Measurements from ENCODE around the gene TP53BP2. TPM values are rescaled to one million over a fixed set of nuclear protein-coding genes. Genes with fewer than 3 reads are reported as not detected.
"Not testable (repeated sequence)": the region's sequence is repeated elsewhere in the genome, so short reads cannot be mapped to it uniquely, and the experiment has no call there.

Gene TP53BP2
- 32.9 and 40.4 TPM in 2 replicates for total RNA-seq (2014; rRNA removed; shearing (Covaris generic))

GRCh38 chr1:223845810-223846682 is at the start of gene TP53BP2:
TSS of gene TP53BP2 (minus strand) at chr1:223845947. CDS start at chr1:223845680, 267 bp downstream.
- Histone ChIP-seq H3K27me3 (replicated peaks) (no peaks in the 10 kb centered on the region), H3K27ac (peak within 1 kb of the TSS; percentile 99), H3K9me3 (replicated peaks) (no peaks in the 10 kb centered on the region), H3K4me3 (peak within 1 kb of the TSS; percentile 100), H3K4me1 (replicated peaks) (peaks cover 17% of the 10 kb centered on the region), H3K36me3 (peaks cover 10% of the 10 kb centered on the region)
- peak; percentile 91 to 96 for DNase-seq (ENCODE audit: low read depth in 1 of 2, low spot score in 2 of 2)

GRCh38 chr1:223890494-223890893 is 44.7 kb upstream of the TP53BP2 start:
- not testable (repeated sequence) for H3K27me3 ChIP-seq (replicated peaks); H3K9me3 ChIP-seq (replicated peaks); H3K4me3 ChIP-seq; H3K27ac ChIP-seq; H3K36me3 ChIP-seq; DNase-seq (ENCODE audit: low read depth in 1 of 2, low spot score in 2 of 2)
- peaks cover 13% of the 10 kb centered on the region for H3K4me1 ChIP-seq (replicated peaks)

- not testable (repeated sequence) for H3K27ac ChIP-seq; H3K4me3 ChIP-seq; DNase-seq (ENCODE audit: low read depth in 1 of 2, low spot score in 2 of 2); H3K27me3 ChIP-seq (replicated peaks); H3K36me3 ChIP-seq; H3K9me3 ChIP-seq (replicated peaks)
- H3K4me1 ChIP-seq (replicated peaks) = peaks cover 13% of the 10 kb centered on the region
These were observed 43.6 kb upstream of the TP53BP2 start for GRCh38 chr1:223889319-223889718.

GRCh38 chr1:223887747-223888418 is 42.1 kb upstream of the TP53BP2 start:
- H3K4me3 ChIP-seq = no peak overlapping the region
- peak; percentile 88 to 89 for DNase-seq (ENCODE audit: low read depth in 1 of 2, low spot score in 2 of 2)
- peak overlapping the region; percentile 67 for H3K27ac ChIP-seq
- H3K4me1 ChIP-seq (replicated peaks) = peaks cover 13% of the 10 kb centered on the region
- H3K27me3 ChIP-seq (replicated peaks) = no peaks in the 10 kb centered on the region
- H3K9me3 ChIP-seq (replicated peaks) = no peaks in the 10 kb centered on the region
- no peaks in the 10 kb centered on the region for H3K36me3 ChIP-seq

GRCh38 chr1:223886516-223886921 is 40.8 kb upstream of the TP53BP2 start:
- no peaks in the 10 kb centered on the region; the same call in 1 of the 2 replicates for H3K27me3 ChIP-seq (replicated peaks)
- no peaks in the 10 kb centered on the region for H3K9me3 ChIP-seq (replicated peaks)
- DNase-seq (ENCODE audit: low read depth in 1 of 2, low spot score in 2 of 2) = no peak
- no peaks in the 10 kb centered on the region for H3K36me3 ChIP-seq
- peaks cover 13% of the 10 kb centered on the region for H3K4me1 ChIP-seq (replicated peaks)
- no peak overlapping the region for H3K4me3 ChIP-seq
- no peak overlapping the region for H3K27ac ChIP-seq

GRCh38 chr1:223885614-223886013 is 39.9 kb upstream of the TP53BP2 start:
- no peak for DNase-seq (ENCODE audit: low read depth in 1 of 2, low spot score in 2 of 2)
- Histone ChIP-seq H3K4me1 (replicated peaks) (peaks cover 13% of the 10 kb centered on the region), H3K4me3 (no peak overlapping the region), H3K9me3 (replicated peaks) (no peaks in the 10 kb centered on the region), H3K27ac (no peak overlapping the region), H3K36me3 (no peaks in the 10 kb centered on the region), H3K27me3 (replicated peaks) (no peaks in the 10 kb centered on the region; the same call in 1 of the 2 replicates)

GRCh38 chr1:223878598-223879325 is 33.0 kb upstream of the TP53BP2 start:
- H3K9me3 ChIP-seq (replicated peaks) = no peaks in the 10 kb centered on the region

GRCh38 chr1:223877804-223878203 is 32.1 kb upstream of the TP53BP2 start:
- H3K9me3 ChIP-seq (replicated peaks) = no peaks in the 10 kb centered on the region
- H3K27me3 ChIP-seq (replicated peaks) = no peaks in the 10 kb centered on the region; the same call in none of the 2 replicates
- no peaks in the 10 kb centered on the region for H3K36me3 ChIP-seq
- no peak overlapping the region for H3K4me3 ChIP-seq
- DNase-seq (ENCODE audit: low read depth in 1 of 2, low spot score in 2 of 2) = no peak
- H3K27ac ChIP-seq = no peak overlapping the region
- H3K4me1 ChIP-seq (replicated peaks) = no peaks in the 10 kb centered on the region

More at GRCh38 chr1:223878598-223879325, 33.0 kb upstream of the TP53BP2 start:
- Histone ChIP-seq H3K4me3 (no peak overlapping the region), H3K36me3 (no peaks in the 10 kb centered on the region), H3K27ac (no peak overlapping the region), H3K27me3 (replicated peaks) (no peaks in the 10 kb centered on the region; the same call in 1 of the 2 replicates), H3K4me1 (replicated peaks) (no peaks in the 10 kb centered on the region)
- no peak for DNase-seq (ENCODE audit: low read depth in 1 of 2, low spot score in 2 of 2)

- H3K27ac ChIP-seq = no peak overlapping the region
- H3K4me1 ChIP-seq (replicated peaks) = no peaks in the 10 kb centered on the region
- H3K9me3 ChIP-seq (replicated peaks) = no peaks in the 10 kb centered on the region
- no peaks in the 10 kb centered on the region for H3K36me3 ChIP-seq
- no peaks in the 10 kb centered on the region; the same call in none of the 2 replicates for H3K27me3 ChIP-seq (replicated peaks)
- DNase-seq (ENCODE audit: low read depth in 1 of 2, low spot score in 2 of 2) = no peak
- no peak overlapping the region for H3K4me3 ChIP-seq
These were observed 30.8 kb upstream of the TP53BP2 start for GRCh38 chr1:223876590-223876989.

GRCh38 chr1:223873044-223873443 is 27.3 kb upstream of the TP53BP2 start:
- H3K4me1 ChIP-seq (replicated peaks) = no peaks in the 10 kb centered on the region
- no peaks in the 10 kb centered on the region for H3K36me3 ChIP-seq
- peaks cover 10% of the 10 kb centered on the region; the same call in 1 of the 2 replicates for H3K27me3 ChIP-seq (replicated peaks)
- H3K9me3 ChIP-seq (replicated peaks) = no peaks in the 10 kb centered on the region
- no peak overlapping the region for H3K4me3 ChIP-seq
- DNase-seq (ENCODE audit: low read depth in 1 of 2, low spot score in 2 of 2) = no peak
- no peak overlapping the region for H3K27ac ChIP-seq

- Histone ChIP-seq H3K36me3 (no peaks in the 10 kb centered on the region), H3K27me3 (replicated peaks) (peaks cover 10% of the 10 kb centered on the region; the same call in 1 of the 2 replicates), H3K27ac (no peak overlapping the region), H3K4me1 (replicated peaks) (no peaks in the 10 kb centered on the region), H3K9me3 (replicated peaks) (no peaks in the 10 kb centered on the region), H3K4me3 (no peak overlapping the region)
- DNase-seq (ENCODE audit: low read depth in 1 of 2, low spot score in 2 of 2) = no peak
These were observed 26.7 kb upstream of the TP53BP2 start for GRCh38 chr1:223872308-223872901.

GRCh38 chr1:223870617-223871574 is 25.1 kb upstream of the TP53BP2 start:
- no peak overlapping the region for H3K4me3 ChIP-seq
- no peak for DNase-seq (ENCODE audit: low read depth in 1 of 2, low spot score in 2 of 2)
- H3K36me3 ChIP-seq = no peaks in the 10 kb centered on the region
- H3K27me3 ChIP-seq (replicated peaks) = peaks cover 10% of the 10 kb centered on the region
- H3K27ac ChIP-seq = no peak overlapping the region
- no peaks in the 10 kb centered on the region for H3K4me1 ChIP-seq (replicated peaks)
- no peaks in the 10 kb centered on the region for H3K9me3 ChIP-seq (replicated peaks)
